ENCODE results near the gene MTNR1B.

- TF ChIP-seq, protein P1, sequence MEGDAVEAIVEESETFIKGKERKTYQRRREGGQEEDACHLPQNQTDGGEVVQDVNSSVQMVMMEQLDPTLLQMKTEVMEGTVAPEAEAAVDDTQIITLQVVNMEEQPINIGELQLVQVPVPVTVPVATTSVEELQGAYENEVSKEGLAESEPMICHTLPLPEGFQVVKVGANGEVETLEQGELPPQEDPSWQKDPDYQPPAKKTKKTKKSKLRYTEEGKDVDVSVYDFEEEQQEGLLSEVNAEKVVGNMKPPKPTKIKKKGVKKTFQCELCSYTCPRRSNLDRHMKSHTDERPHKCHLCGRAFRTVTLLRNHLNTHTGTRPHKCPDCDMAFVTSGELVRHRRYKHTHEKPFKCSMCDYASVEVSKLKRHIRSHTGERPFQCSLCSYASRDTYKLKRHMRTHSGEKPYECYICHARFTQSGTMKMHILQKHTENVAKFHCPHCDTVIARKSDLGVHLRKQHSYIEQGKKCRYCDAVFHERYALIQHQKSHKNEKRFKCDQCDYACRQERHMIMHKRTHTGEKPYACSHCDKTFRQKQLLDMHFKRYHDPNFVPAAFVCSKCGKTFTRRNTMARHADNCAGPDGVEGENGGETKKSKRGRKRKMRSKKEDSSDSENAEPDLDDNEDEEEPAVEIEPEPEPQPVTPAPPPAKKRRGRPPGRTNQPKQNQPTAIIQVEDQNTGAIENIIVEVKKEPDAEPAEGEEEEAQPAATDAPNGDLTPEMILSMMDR (IDR thresholded peaks at IDR 0.05): no peak
- no peak for TF ChIP-seq EP300 (IDR thresholded peaks at IDR 0.05)
- no peak for TF ChIP-seq POLR2AphosphoS5 (IDR thresholded peaks at IDR 0.05)
- TF ChIP-seq POLR2A (IDR thresholded peaks at IDR 0.05): no peak
Observed at GRCh38 chr11:92969293-92969633, 188 bp upstream of the MTNR1B start.

Data from gastroesophageal sphincter (tissue), 3 donors.